ENCODE data around the gene MFNG.

MFNG gene

DNA sequence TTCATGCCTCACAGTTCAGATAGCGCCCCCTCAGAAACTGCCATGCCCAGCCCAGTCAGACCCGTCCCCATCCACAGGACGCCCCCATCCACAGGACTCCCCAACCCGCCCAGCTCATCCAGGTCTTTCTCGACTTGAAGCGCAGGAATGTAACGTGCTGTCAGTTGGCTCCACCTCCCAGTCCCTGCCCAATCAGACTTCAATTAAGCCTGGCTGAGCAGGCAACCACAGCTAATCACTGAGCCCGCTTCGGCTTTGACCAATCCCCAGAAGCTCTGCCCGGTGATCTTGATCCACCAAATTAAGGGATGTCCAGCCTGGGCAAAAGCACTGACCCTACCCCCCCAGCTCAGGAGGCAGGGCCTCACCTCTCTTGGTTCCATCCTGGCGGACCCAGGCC is 10.5 kb upstream of the MFNG start:
- DNase-seq (ENCODE audit: low read depth in 2 of 2): peak in 1 of 2 experiments; percentile 25

DNA sequence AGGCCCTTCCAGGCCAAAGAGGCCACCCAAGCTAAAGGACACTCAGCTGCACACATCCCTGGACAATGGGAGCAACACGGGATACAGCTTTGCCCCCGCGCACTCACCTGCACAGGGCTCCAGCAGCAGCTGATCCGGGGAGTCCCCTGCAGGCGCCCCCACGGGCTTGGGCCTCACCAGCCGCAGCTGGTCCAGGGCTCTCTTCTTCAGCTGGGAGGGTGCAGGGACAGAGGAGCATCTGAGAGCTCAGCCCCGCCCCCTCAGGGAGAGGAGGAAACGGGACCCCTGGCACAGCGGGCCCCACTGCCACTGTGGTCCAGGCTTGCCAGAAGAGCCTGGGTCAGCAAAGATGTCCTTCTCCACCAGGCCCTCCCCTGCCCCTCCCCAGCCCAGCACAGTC is 7.8 kb upstream of the MFNG start:
- no peak for DNase-seq (ENCODE audit: low read depth in 2 of 2)

DNA sequence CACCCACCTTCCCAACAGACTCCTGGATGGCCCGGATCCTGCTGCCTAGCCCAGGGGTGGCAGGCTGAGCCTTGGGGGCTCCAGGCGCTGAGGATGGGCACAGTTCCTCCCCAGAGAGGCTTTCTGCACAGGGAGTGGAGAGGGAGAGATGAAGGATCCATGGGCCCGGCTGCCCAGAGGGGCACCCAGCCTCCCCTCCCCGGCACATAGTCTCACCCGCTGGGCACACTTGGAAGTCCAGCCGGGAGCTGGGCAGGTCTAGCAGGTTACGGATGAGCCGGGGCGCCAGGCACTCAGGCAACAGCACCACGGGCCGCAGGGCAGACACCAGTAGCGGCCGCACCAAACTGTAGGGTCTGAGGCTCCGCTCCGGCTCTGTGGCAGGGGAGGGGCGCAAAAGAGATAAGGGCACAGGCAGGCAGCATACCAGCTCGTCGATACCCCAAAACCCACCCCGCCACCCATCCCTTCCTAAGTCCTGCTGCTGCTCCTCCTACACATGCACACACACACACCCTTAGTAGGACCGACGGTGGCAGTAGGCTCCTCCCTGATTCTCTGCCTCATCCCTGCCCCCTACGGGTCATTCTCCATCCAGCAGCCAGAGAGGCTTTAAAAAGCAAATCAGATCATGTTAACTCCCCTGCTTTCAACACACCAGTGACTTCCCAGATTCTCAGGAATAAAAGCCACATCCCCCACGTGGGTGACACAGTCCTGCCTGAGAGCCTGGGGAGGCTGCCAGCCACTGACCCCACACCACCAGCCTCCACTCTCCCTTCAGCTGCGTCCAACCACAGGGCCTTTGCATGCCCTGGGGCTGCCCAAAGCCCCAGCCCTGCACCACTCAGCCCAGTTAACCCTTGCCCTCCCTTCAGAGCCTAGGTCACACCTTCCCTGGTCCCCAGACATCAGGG is 6.5 kb upstream of the MFNG start:
- DNase-seq (ENCODE audit: low read depth in 2 of 2): no peak

DNA sequence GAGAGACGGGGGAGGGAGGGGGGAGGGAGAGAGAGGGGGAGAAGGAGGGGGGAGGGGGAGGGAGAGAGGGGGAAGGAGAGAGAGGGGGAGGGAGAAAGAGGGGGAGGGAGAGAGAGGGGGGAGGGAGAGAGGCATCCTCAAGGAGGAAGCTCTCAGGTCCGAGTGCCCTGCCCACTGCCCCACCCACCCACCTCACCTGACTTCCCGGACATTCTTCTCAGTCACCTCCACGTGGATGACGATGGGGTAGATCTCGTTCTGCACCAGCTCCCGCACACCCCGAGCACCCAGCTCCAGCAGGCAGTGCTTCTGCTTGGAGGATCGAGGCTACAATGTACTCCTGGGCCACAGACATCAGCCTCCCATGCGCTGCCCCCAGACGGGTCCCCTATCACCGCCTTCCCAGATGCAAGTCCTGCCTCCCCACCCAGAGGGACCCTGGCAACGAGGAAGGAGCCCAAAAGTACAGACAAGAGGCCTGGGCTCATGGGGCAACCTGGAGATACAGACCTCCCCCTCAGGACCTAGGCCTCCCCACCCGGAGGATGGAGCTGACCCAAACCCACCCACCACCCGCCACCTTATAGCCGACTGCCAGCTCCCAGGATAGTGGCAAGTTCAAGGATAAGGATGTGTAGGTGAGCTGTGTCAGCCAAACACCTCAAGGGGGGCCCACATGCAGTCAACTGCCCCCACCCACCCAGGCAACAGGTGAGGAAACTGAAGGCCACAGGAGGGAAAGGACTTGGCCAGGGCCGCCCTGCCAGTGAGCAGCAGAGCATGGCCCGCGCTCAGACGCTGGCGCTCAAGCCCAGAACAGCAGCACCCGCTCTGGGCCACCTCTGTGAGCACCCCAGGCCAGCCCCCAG is 5.6 kb upstream of the MFNG start:
- DNase-seq (ENCODE audit: low read depth in 2 of 2): no peak

DNA sequence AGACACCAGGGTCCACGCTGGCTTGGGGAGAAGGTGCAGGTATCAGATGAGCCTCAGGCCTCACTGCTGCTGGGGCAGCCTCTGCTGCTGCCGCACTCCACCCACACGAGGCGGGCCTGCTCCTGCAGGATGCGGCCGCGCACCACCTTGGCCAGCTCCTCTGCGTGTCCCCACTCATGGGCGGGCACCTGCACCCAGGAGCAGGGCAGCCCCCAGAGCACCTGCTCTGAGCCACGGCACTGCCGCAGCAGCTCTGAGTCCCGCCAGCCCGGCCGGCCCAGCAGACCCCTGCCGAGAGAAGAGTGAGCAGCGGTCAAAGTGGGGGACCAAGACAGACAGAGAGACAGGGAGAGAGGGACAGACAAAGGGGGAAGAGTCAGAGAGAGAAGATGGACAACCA is 4.9 kb upstream of the MFNG start:
- DNase-seq (ENCODE audit: low read depth in 2 of 2): no peak

DNA sequence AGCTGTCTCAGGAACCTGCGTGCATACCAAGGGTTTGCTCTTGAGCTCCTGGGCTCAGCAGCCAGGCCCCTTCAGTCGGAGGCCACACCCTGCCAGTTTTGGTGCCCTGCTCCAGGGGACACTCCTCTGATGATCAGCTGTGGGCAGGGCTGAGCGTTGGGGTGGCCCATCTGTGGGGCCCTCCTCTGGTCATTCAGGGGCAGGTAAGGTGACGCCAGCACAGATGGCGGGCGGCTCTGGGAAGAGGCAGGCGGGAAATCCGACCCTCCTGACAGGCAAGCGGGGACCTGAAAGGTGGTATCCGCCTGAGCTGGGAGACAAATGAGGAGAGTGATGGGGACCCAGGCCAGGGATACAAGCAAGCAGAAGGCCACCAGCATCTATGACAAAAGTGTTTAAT is 3.8 kb upstream of the MFNG start:
- no peak for DNase-seq (ENCODE audit: low read depth in 2 of 2)

DNA sequence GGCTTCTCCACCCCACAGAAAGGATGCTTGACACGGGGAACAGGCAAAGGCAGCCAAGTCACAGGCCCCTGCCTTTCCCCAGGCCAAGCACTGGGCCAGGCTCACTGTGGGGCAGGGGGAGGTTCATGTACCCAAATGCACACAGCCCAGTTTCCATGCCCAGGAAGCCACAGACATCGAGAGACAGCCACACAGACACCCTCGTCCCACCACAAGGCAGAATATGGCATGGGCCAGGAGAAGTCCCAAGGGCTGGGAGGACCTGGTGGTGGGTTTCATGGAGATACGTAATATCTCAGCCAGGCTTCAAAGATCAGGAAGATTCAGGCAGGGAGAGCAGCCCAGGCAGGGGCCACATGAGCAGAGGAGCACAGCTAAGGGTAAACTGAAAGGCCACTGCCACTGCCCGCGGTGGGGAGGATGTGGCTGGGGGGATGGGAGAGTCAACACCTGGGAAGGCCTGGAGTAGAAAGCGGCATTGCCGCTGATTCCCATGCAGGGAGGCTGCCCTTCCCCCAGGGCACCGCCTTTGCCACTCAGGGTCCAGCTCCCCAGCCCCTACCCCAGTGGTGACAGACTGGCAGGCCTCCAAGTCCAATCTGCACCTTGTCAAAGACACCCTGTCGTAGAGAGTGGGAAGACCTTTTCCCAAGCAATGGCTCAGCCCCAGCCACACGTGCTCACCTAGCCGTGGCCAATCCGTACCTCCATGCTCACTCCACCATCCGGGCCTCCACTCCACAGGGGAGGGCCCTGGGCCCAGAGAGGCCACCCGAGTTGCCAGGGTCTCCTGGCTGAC is 2.4 kb upstream of the MFNG start:
- DNase-seq (ENCODE audit: low read depth in 2 of 2): no peak

DNA sequence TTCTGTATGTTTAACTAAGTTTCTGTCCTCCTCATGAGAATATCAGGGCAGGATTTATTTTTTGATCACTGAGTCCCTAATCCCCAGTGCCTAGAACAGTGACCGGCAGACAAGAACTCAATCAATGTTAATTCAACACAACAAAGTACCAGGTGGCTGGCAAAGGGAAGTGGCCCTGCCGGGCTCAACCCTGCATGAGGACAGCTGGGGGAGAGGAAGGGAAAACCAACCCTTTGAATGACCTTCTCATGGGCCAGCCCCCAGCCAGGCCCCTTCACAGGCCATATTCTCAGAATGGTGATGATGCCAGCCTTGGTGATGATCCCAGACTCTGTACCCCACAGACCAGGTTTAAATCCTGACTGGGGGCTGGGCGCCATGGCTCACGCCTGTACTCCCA is 1.4 kb upstream of the MFNG start:
- no peak for DNase-seq (ENCODE audit: low read depth in 2 of 2)

DNA sequence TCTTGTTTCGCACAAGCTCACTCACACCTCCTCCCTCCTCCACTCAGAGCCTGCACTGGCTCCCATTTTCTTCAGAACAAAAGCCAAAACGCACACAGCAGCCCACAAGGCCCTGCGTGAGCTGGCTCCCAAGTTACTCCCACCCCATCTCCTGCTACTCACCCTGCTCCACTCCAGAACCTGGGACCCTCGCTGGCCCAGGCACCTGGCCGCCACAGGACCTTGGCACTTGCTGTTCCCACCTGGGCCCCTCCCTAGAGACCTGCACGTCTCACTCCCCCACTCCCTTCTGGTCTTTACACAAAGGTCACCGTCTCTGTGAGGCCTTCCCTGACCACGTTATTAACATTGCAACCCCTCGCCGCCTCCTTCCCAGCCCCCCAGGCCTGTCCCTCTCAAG is 945 bp upstream of the MFNG start:
- no peak for DNase-seq (ENCODE audit: low read depth in 2 of 2)

DNA sequence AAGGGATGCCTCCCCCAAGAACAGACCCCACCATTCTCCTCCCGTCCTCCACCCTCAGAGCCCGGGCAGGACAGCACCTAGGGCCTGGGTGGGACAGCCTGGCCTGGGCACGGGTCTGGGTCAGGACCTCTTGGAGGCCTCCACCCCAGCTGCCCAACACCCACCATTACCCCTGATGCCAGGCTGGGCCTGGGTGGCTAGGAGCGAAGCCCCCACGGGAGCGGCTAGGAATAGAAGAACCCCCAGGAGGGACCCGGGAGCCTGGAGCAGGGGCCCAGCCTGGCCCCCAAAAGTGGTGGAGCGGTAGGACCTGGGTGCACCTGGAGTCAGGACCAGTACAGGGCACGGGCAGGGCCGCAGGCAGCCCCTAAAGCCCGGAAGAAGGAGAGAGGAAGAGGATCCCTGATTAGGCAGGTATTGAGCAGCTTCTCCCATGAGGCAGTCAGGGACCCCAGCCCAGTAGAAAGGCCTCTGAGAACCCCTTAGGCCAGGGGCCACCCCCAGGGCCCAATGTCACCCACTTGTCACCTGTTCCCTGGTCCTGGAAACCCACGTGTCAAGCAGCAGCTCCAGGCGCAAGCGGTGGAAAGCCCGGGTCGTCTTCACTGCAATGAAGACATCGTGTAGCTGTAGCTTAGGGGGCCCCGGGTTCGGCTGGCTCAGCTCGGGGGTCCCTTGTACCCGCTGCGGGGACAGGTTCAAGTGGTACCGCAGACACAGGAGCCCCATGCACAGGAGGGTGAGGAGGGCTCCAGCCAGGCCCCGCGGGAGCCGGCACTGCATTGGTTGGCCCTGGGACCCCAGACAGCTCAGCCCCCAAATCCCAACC is 575 bp downstream of the MFNG start:
- DNase-seq (ENCODE audit: low read depth in 2 of 2): no peak

DNA sequence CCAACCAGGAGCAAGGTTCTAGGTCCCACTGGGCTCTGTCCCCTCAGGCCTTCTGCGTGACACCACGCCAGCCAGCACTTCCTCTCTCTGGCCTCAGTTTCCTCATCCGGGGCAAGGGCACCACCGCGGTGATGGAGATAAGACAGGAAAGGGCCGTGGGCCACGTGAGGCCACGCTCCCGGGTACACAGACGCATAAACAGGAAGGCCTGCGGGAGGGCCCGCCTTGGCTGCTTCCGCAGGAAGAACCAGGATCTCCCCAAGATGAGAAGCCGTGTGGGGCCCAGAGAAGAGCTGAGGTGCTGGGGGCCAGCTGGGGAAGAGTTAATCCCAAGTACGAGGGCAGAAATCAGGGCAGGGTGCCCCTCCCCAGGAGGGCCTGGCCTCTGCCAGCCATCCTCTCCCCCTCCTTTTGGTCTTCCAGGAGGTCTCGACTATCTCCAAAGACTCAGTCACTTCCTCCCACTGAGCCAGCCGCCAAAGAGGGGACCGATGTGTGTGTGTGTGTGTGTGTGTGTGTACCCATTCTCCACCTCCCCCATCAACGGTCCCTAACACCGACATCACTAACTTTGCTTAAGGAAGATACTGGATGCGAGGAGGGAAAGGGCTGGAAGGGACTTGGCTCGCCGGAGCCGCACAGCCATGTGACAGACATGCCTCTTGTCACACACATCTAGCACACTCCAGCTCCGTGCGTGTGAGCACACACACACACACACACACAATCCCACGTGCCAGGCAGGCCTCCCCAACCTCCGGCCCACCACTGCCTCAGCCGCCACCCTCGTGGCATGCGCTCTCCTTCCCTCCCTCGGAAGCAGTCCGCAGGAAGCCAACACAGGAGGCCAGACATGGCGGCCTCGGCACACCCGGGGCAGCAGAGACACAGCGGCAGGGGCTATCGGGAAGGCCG is 1.4 kb downstream of the MFNG start:
- DNase-seq (ENCODE audit: low read depth in 2 of 2): no peak

DNA sequence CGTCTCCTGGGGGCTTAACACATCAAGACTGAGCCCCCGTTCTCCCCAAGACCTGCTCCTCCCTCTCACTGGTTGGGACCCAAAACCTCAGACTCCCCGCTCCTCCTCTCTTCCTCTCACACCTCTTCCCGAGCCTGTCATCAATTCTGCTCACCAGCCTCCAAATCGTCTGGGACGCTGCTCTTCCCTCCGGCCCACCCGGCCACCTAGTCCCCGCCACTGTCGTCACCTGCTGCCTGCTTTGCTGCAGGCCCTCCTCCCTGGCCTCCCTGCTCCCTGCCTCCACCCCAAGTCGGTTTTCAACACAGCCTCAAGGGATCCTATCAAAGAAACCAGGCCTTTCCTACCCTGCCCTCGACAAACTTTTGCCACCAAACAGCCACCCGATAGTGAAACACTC is 3.1 kb downstream of the MFNG start:
- DNase-seq (ENCODE audit: low read depth in 2 of 2): no peak

DNA sequence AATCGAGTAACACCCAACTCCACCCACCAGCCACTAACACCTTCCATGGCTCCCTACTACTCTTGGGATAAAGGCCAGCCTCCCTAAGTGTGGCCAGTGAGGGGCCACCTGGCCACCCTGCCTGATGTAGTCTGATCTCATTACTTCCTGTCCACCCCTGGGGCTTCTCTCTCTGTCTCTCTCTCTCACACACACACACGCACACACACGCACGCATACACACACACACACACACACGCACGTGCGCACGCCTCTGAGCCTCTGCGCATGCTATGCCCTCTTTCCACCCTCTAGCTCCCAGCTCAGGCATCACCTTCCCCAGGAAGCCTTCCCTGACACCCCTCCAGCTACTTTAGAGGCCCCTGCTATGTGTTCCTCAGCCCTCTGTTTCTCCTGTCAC is 3.9 kb downstream of the MFNG start:
- DNase-seq (ENCODE audit: low read depth in 2 of 2): no peak

DNA sequence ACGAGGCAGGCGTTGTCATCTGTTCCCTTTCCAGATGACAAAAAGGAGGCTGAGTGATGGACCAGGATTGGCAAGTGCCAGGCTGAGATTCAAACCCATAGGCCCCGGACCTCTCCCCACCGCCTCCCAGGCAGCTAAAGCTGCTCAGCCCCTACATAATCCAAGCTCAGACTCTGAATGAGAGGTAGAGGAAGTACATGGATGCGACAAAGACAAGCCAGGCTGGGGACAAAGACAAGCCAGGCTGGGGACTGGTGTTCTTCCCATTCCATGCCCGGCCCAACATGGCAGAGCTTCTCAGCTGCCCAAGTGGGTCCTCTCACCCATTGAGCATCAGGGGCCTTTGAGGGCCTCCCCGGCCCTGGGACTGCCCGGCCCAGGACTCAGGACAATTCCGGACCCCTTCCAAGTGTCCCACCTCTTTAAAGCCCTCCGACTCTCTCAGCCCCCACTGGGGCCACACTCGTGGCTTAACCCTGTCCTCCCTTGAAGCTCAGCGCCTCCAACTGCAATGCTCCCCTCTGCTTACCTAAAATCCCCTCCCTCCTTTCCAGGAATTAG is 4.8 kb downstream of the MFNG start:
- no peak for DNase-seq (ENCODE audit: low read depth in 2 of 2)

DNA sequence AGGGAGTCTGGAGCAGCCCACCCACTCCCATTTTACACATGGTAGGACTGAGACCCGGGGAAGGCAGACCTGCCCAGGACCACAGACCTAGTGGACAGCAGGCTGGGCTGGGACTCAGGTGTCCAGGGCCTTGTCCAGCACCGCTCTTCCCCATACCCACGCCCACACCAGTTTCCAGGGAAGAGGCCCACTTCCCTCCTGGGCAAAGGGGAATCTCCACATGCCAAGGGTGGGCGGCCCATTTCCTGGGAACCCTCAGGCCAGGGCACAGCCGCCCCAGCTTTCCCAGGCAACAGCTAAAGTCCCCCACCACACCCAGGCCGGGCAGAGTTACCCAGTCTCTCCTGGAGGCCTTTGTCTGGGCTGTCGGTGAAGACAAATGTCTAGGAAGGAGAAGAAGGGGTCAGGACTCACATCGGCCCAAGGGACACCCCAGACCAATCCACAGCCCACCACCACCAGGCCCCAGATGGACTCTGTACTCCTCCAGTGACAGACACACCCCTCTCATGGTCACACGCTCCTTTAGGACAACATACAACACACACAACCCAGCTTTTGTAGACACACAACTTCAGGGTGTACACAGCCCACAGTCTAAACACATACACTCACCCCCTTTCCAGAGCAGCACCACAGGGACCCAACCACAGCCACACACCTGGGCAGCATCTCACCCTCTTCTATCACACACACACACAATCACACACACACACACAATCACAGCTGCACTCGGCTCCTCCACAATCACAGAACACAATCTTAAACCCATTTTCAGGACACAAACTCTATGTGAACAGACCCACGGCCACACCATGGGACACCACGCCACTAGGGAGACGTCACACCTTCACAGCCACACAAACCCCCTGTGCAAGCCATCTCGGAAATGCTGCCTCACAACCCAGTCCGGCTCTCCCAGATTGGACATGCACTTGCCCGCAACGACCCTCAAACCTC is 5.5 kb downstream of the MFNG start:
- no peak for DNase-seq (ENCODE audit: low read depth in 2 of 2)

DNA sequence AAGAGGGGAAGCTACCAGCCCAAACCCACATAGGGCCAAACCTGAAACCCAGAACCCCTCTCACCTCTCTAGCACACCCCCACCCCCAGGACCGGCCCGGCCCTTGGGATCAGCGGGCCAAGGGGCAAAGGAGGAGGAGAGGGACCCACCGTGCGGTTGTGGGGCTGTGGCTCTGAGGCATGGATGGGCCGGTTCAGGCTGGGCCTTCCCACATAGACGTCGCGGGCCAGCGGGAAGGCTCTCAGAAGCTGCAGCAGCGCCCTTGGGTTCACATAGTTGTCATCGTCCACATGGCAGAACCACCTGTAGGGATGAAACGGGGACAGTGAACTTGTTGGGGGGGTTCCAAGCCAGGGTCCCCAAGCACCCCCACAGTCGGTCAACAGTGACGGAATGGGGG is 7.0 kb downstream of the MFNG start:
- DNase-seq (ENCODE audit: low read depth in 2 of 2): no peak

DNA sequence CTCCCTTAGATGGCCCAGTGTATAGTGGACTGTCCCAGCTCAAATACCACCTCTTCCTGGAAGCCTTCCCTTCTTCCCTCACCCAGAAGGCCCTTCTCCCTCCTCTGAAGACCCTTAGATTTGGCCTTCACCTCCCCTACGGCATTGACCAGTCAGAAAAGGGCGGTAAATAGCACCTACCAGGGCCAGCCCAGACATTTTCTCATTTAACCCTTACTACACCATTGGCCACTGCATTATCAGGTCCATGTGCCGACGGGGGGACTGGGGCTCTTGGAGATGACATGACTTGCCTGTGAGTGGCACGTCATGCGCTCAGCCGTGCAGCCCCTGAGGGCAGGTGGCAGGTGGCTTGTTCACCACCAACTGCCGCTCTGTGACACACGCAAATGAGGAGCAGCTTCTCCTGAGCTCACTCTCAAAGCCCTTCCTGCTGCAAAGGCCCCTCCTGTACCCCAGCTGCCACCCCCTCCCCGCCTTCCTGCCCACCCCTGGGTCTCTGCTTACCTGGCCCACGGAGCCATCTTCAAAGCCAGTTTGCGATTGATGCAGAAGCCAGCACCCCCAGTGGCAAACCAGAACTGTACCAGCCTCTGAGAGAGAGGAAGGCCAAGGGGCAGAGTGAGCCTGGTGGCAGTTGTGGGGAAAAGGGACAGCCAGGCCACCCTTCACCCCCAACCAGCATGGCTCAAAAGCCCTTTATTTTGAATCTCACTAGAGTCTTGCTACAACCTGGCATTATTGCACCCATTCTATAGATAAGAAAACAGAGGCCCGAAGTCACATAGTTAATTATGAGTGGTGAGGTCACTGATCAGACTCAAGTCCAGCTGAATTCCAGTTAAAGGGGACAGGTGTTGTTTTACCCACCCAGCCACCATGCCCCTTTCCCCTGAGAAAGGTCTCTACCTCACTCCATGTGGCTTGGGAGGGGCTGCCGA is 9.5 kb downstream of the MFNG start:
- no peak for DNase-seq (ENCODE audit: low read depth in 2 of 2)

Data from fibroblast of skin of left biceps (primary cell).